ENCODE data around the gene RTP5.
A peak's percentile ranks its signal among the peaks of the same experiment; 100 is the strongest.

DNA sequence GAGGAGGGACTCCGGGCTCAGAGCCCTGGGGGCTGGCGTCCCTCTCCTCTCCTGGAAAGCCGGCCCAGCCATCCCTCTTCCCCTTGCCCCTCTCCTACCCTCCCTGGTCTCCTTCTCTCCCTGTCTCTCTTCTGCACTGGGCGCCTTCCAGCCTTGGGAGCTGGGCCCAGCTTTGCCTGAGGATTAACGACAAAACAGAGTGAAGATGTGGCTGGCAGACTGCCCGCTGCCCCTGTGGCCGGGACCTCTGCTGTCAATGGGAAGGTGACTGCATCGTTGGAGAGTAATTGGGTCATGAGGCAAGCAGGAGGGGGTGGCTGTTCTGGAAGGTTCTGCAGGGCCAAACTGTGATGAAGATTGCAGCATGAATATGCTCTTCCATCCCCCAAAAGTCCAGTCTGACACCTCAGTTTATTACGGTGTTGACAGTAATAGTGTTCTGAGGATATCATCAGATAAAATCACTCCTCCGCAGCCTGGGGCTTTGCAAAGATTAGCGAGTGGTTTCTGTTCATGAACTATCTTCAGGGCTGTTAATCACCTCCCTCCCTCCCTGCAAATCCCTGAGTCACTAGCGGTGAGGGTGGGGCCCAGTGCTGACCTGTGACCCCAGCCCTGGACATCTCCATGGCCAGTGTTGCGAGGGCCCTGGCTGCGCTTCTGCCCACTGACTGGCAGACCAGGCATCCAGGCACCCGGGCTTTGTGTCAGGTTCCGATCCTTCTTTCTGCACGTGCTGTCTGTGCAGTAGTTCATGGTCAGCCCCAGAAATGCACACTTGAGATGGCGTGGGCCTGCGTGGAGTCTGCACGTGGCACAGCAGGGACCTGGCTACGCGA lies 23.0 kb downstream of the RTP5 start:
- no peak for TF ChIP-seq EP300 (IDR thresholded peaks at IDR 0.05; ENCODE audit: borderline replicate concordance in 1 of 2, low read depth in 1 of 2, low read length in 1 of 2)
- peak; percentile 27; the same call in 1 of the 2 replicates for TF ChIP-seq MXI1 (IDR thresholded peaks at IDR 0.05; ENCODE audit: low read depth, low read length)
- TF ChIP-seq EZH2phosphoT487 (IDR thresholded peaks at IDR 0.05; ENCODE audit: borderline replicate concordance, low read depth) = no peak
- TF ChIP-seq, protein P1, sequence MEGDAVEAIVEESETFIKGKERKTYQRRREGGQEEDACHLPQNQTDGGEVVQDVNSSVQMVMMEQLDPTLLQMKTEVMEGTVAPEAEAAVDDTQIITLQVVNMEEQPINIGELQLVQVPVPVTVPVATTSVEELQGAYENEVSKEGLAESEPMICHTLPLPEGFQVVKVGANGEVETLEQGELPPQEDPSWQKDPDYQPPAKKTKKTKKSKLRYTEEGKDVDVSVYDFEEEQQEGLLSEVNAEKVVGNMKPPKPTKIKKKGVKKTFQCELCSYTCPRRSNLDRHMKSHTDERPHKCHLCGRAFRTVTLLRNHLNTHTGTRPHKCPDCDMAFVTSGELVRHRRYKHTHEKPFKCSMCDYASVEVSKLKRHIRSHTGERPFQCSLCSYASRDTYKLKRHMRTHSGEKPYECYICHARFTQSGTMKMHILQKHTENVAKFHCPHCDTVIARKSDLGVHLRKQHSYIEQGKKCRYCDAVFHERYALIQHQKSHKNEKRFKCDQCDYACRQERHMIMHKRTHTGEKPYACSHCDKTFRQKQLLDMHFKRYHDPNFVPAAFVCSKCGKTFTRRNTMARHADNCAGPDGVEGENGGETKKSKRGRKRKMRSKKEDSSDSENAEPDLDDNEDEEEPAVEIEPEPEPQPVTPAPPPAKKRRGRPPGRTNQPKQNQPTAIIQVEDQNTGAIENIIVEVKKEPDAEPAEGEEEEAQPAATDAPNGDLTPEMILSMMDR (IDR thresholded peaks at IDR 0.05) = no peak
- no peak for TF ChIP-seq ZBTB33 (IDR thresholded peaks at IDR 0.05; ENCODE audit: borderline replicate concordance, low read depth)
- no peak for TF ChIP-seq GABPA (IDR thresholded peaks at IDR 0.05; ENCODE audit: low read depth)
- TF ChIP-seq MEF2A (IDR thresholded peaks at IDR 0.05; ENCODE audit: borderline replicate concordance, low read depth) = no peak
- no peak for TF ChIP-seq TEAD4 (IDR thresholded peaks at IDR 0.05; ENCODE audit: borderline replicate concordance, insufficient read depth)
- no peak for TF ChIP-seq FOXM1 (IDR thresholded peaks at IDR 0.05; ENCODE audit: low read depth)
- TF ChIP-seq FOXJ3 (CRISPR knock-in tag; IDR thresholded peaks at IDR 0.05) = peak; percentile 19; the same call in 1 of the 2 replicates
- no peak for TF ChIP-seq CHD2 (IDR thresholded peaks at IDR 0.05; ENCODE audit: low read length, partially characterized antibody)
- TF ChIP-seq, protein P2, sequence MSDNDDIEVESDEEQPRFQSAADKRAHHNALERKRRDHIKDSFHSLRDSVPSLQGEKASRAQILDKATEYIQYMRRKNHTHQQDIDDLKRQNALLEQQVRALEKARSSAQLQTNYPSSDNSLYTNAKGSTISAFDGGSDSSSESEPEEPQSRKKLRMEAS (IDR thresholded peaks at IDR 0.05; ENCODE audit: low read depth) = no peak
